Loucy (cell line): ENCODE results near the gene GABRB2.

Source experiments
- H2AFZ ChIP-seq: fragments of 200-600 bp; sonication (generic); 2 replicates; pipeline ENCODE4 v1.6.0; 2016; ENCODE audit warnings: antibody characterized with exemption, mild to moderate bottlenecking, low read length, moderate library complexity
- H3F3A ChIP-seq: fragments of 200-600 bp; 2 replicates; pipeline ENCODE4 v1.6.0; 2016; ENCODE audit warnings: antibody characterized with exemption, low read depth, mild to moderate bottlenecking
- H3K27me3 ChIP-seq: fragments of 200-600 bp; sonication (generic); 2 replicates; pipeline ENCODE4 v1.6.1; 2014; ENCODE audit warnings: low read length, mild to moderate bottlenecking; ENCODE audit not compliant: insufficient read depth, poor library complexity, severe bottlenecking
- H3K36me3 ChIP-seq: fragments of 200-600 bp; sonication (generic); 2 replicates; pipeline ENCODE4 v1.6.1; 2016; ENCODE audit warnings: low read length; ENCODE audit not compliant: insufficient read depth
- H3K4me1 ChIP-seq: fragments of 200-600 bp; sonication (generic); 2 replicates; pipeline ENCODE4 v1.5.1; 2014; ENCODE audit warnings: low read length, mild to moderate bottlenecking; ENCODE audit not compliant: insufficient read depth, poor library complexity, severe bottlenecking
- H3K4me2 ChIP-seq: fragments of 200-600 bp; sonication (generic); 2 replicates; pipeline ENCODE4 v1.6.0; 2014; ENCODE audit warnings: antibody characterized with exemption, low read length, low read depth, mild to moderate bottlenecking; ENCODE audit not compliant: poor library complexity, severe bottlenecking
- H3K4me3 ChIP-seq: fragments of 200-600 bp; sonication (generic); 2 replicates; pipeline ENCODE4 v1.5.1; 2014; ENCODE audit warnings: low read length, mild to moderate bottlenecking, mixed read lengths; ENCODE audit not compliant: poor library complexity, severe bottlenecking
- H3K79me2 ChIP-seq: fragments of 200-600 bp; sonication (generic); 2 replicates; pipeline ENCODE4 v1.6.1; 2014; ENCODE audit warnings: low read length; ENCODE audit not compliant: insufficient read depth
- H3K9ac ChIP-seq: fragments of 200-600 bp; sonication (generic); 2 replicates; pipeline ENCODE4 v1.6.0; 2014; ENCODE audit warnings: mild to moderate bottlenecking, low read depth, low read length, moderate library complexity; ENCODE audit not compliant: poor library complexity, severe bottlenecking
- H3K9me2 ChIP-seq: fragments of 200-600 bp; sonication (generic); replicated peaks from 2 replicates; pipeline ENCODE4 v1.6.1; 2016; ENCODE audit warnings: low read depth, low read length, mixed read lengths
- H3K9me3 ChIP-seq: fragments of 200-600 bp; sonication (generic); 2 replicates; pipeline ENCODE4 v1.6.1; 2014; ENCODE audit warnings: mild to moderate bottlenecking, antibody characterized with exemption, low read length, low read depth; ENCODE audit not compliant: insufficient read depth
- H4K20me1 ChIP-seq: fragments of 200-600 bp; sonication (generic); 2 replicates; pipeline ENCODE4 v1.6.0; 2014; ENCODE audit warnings: antibody characterized with exemption, low read length, mild to moderate bottlenecking; ENCODE audit not compliant: insufficient read depth, poor library complexity, severe bottlenecking
- EZH2phosphoT487 ChIP-seq: fragments of 200-600 bp; IDR thresholded peaks from 2 replicates; pipeline ENCODE4 v1.6.1; 2018; ENCODE audit warnings: antibody characterized with exemption, mild to moderate bottlenecking, moderate library complexity, borderline replicate concordance
- TF ChIP-seq, protein P1 (sequence below): fragments of 200-600 bp; sonication (generic); conservative IDR thresholded peaks from 2 replicates; pipeline ENCODE4 v1.5.1; 2014; ENCODE audit warnings: mild to moderate bottlenecking, antibody characterized with exemption, low read length

The GABRB2 gene

DNA sequence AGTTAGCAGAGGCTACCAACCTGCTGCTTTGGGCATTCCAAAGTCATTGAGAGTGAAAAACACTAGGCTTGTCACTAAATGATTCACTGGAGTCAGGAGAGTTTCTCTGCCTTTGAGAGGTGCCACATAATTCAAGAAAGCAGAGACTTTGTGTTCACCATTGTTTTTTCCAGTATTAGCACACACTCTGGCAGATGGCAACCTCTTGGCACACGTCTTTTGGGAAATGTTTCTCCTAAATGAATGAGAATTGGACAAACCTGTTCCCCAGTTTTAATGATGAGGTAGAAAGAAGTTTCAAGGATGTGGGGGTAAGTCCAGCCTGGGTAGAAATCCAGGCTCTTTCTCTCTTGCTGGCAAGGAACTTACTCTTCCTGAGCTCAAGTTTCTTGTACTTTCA lies 259.1 kb downstream of the GABRB2 start:
- TF ChIP-seq EZH2phosphoT487, result no peak
- TF ChIP-seq, protein P1, sequence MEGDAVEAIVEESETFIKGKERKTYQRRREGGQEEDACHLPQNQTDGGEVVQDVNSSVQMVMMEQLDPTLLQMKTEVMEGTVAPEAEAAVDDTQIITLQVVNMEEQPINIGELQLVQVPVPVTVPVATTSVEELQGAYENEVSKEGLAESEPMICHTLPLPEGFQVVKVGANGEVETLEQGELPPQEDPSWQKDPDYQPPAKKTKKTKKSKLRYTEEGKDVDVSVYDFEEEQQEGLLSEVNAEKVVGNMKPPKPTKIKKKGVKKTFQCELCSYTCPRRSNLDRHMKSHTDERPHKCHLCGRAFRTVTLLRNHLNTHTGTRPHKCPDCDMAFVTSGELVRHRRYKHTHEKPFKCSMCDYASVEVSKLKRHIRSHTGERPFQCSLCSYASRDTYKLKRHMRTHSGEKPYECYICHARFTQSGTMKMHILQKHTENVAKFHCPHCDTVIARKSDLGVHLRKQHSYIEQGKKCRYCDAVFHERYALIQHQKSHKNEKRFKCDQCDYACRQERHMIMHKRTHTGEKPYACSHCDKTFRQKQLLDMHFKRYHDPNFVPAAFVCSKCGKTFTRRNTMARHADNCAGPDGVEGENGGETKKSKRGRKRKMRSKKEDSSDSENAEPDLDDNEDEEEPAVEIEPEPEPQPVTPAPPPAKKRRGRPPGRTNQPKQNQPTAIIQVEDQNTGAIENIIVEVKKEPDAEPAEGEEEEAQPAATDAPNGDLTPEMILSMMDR, result no peak
- no peaks in the 10 kb centered on the region for H3K4me1 ChIP-seq
- H3K9me3 ChIP-seq, result no peaks in the 10 kb centered on the region
- H4K20me1 ChIP-seq, result no peaks in the 10 kb centered on the region
- no peaks in the 10 kb centered on the region for H3K27me3 ChIP-seq
- H3F3A ChIP-seq, result no peaks in the 10 kb centered on the region
- no peaks in the 10 kb centered on the region for H3K9me2 ChIP-seq
- no peaks in the 10 kb centered on the region for H3K79me2 ChIP-seq
- no peaks in the 10 kb centered on the region for H3K36me3 ChIP-seq
- H2AFZ ChIP-seq, result no peak overlapping the region
- H3K9ac ChIP-seq, result no peak overlapping the region
- no peak overlapping the region for H3K4me3 ChIP-seq
- no peak overlapping the region for H3K4me2 ChIP-seq

- Histone ChIP-seq H3F3A (no peaks in the 10 kb centered on the region), H3K9ac (no peak overlapping the region), H3K9me2 (no peaks in the 10 kb centered on the region), H3K36me3 (no peaks in the 10 kb centered on the region), H3K27me3 (no peaks in the 10 kb centered on the region), H3K4me1 (no peaks in the 10 kb centered on the region), H3K4me3 (no peak overlapping the region), H2AFZ (no peak overlapping the region), H4K20me1 (no peaks in the 10 kb centered on the region), H3K4me2 (no peak overlapping the region), H3K79me2 (no peaks in the 10 kb centered on the region), H3K9me3 (no peaks in the 10 kb centered on the region)
- no peak for TF ChIP-seq EZH2phosphoT487
- TF ChIP-seq, protein P1, result no peak
Measured at GRCh38 chr5:161286066-161286655, 260.4 kb downstream of the GABRB2 start.

DNA sequence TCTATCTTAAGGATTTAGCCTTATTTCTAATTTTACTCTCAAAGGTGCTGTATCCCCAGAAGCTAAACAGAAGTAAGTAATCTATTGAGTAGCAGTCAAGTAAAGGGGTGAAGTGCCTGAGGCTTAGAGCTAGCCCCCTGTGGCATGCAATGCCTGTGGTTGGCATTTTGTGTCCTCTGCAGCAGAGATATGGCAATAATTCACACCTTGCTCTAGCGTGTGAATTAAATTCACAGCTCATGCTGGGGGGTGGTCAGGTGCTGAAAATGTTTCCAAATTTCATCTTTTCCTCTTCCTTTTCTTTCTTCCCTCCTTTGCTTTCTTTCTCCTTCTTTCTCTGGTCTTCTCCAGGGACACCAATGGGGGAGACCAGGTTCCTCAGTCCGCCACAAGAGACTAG lies 262.1 kb downstream of the GABRB2 start:
- H2AFZ ChIP-seq, result no peak overlapping the region
- H3K36me3 ChIP-seq, result no peaks in the 10 kb centered on the region
- H3K9ac ChIP-seq, result no peak overlapping the region
- no peaks in the 10 kb centered on the region for H3K4me1 ChIP-seq
- H3K4me2 ChIP-seq, result no peak overlapping the region
- H4K20me1 ChIP-seq, result no peaks in the 10 kb centered on the region
- no peaks in the 10 kb centered on the region for H3K27me3 ChIP-seq
- H3K9me2 ChIP-seq, result no peaks in the 10 kb centered on the region
- no peaks in the 10 kb centered on the region for H3F3A ChIP-seq
- H3K4me3 ChIP-seq, result no peak overlapping the region
- no peaks in the 10 kb centered on the region for H3K79me2 ChIP-seq
- TF ChIP-seq EZH2phosphoT487, result no peak
- no peaks in the 10 kb centered on the region for H3K9me3 ChIP-seq

GRCh38 chr5:161283296-161283695 lies 263.2 kb downstream of the GABRB2 start:
- Histone ChIP-seq H4K20me1 (no peaks in the 10 kb centered on the region), H3K9ac (no peak overlapping the region), H3F3A (no peaks in the 10 kb centered on the region), H3K79me2 (no peaks in the 10 kb centered on the region), H3K4me1 (no peaks in the 10 kb centered on the region), H3K36me3 (no peaks in the 10 kb centered on the region), H3K9me2 (no peaks in the 10 kb centered on the region), H3K27me3 (no peaks in the 10 kb centered on the region), H3K9me3 (no peaks in the 10 kb centered on the region), H3K4me2 (no peak overlapping the region), H2AFZ (no peak overlapping the region), H3K4me3 (no peak overlapping the region)
- no peak for TF ChIP-seq EZH2phosphoT487
- TF ChIP-seq, protein P1, result no peak
